ENCODE results near the gene LRRC49. TPM values are rescaled to one million over a fixed set of nuclear protein-coding genes. Genes with fewer than 3 reads are reported as not detected.

The LRRC49 gene
- total and polyA plus RNA-seq, 2 donors: 3.2 to 5.7 TPM

DNA sequence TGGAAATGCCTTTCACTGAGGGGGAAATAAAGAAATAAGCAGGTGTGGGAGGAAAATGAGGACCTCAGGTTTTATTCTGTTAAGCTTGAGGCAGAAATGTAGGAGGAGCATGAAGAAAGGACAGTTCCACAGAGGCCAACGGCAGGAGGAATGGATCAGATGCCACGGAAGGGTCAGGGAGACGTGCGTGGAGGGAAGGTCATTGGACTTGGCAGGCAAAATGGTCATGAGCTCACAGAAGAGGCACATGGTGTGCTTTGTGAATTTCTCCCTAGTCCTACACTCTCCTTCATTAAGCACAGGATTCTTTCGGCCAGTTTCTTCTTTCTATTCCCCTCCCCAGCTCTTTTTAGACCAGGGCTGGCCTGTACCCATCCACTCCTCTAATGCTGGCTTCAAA lies 190.2 kb downstream of the LRRC49 start:
- H3K27me3 ChIP-seq (ENCODE audit: control insufficient read depth in 2 of 2, insufficient read depth in 1 of 2, low read length in 1 of 2): no peaks in the 10 kb centered on the region
- WGBS: 97% methylated on average over 5 of the region's 5 CpGs
- H3K4me3 ChIP-seq (ENCODE audit: low read length in 2 of 2): no peak overlapping the region
- no peaks in the 10 kb centered on the region for H3K36me3 ChIP-seq (ENCODE audit: control insufficient read depth in 2 of 2, insufficient read depth in 2 of 2, low read length in 1 of 2)
- no peaks in the 10 kb centered on the region for H3K9me3 ChIP-seq (ENCODE audit: control insufficient read depth in 2 of 2, insufficient read depth in 1 of 2, low read length in 1 of 2)
- no peak overlapping the region for H3K27ac ChIP-seq (ENCODE audit: low read depth in 1 of 2, low read length in 1 of 2)
- DNase-seq (ENCODE audit: low read depth in 6 of 9, low spot score in 9 of 9): no peak
- no peaks in the 10 kb centered on the region for H3K4me1 ChIP-seq (ENCODE audit: control insufficient read depth in 2 of 2, insufficient read depth in 2 of 2, low read length in 2 of 2)

GRCh38 chr15:71083349-71083748 lies 190.7 kb downstream of the LRRC49 start:
- Histone ChIP-seq H3K4me1 (ENCODE audit: control insufficient read depth in 2 of 2, insufficient read depth in 2 of 2, low read length in 2 of 2) (no peaks in the 10 kb centered on the region), H3K27me3 (ENCODE audit: control insufficient read depth in 2 of 2, insufficient read depth in 1 of 2, low read length in 1 of 2) (no peaks in the 10 kb centered on the region), H3K36me3 (ENCODE audit: control insufficient read depth in 2 of 2, insufficient read depth in 2 of 2, low read length in 1 of 2) (no peaks in the 10 kb centered on the region), H3K9me3 (ENCODE audit: control insufficient read depth in 2 of 2, insufficient read depth in 1 of 2, low read length in 1 of 2) (no peaks in the 10 kb centered on the region), H3K27ac (ENCODE audit: low read depth in 1 of 2, low read length in 1 of 2) (no peak overlapping the region), H3K4me3 (ENCODE audit: low read length in 2 of 2) (no peak overlapping the region)
- no peak for DNase-seq (ENCODE audit: low read depth in 6 of 9, low spot score in 9 of 9)
- 90% methylated on average over 5 of the region's 5 CpGs for WGBS

DNA sequence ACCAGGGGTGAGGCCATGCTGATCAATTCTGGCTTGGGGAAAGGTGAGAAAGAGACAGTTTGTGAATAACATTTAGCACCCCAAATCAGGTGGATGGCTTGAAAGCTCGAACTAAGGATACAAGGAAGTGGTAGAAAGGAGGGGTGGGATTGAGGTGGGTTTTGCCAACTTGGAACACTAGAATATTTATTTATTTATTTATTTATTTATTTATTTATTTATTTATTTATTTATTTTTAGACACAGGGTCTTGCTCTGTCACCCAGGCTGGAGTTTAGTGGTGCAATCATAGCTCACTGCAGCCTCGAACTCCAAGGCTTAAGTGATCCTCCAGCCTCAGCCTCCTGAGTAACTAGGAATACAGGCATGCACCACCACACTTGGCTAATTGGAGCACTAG lies 191.6 kb downstream of the LRRC49 start:
- H3K9me3 ChIP-seq (ENCODE audit: control insufficient read depth in 2 of 2, insufficient read depth in 1 of 2, low read length in 1 of 2): no peaks in the 10 kb centered on the region
- H3K36me3 ChIP-seq (ENCODE audit: control insufficient read depth in 2 of 2, insufficient read depth in 2 of 2, low read length in 1 of 2): no peaks in the 10 kb centered on the region
- H3K27ac ChIP-seq (ENCODE audit: low read depth in 1 of 2, low read length in 1 of 2): no peak overlapping the region
- DNase-seq (ENCODE audit: low read depth in 6 of 9, low spot score in 9 of 9): no peak
- no peaks in the 10 kb centered on the region for H3K4me1 ChIP-seq (ENCODE audit: control insufficient read depth in 2 of 2, insufficient read depth in 2 of 2, low read length in 2 of 2)
- no peak overlapping the region for H3K4me3 ChIP-seq (ENCODE audit: low read length in 2 of 2)
- 94% methylated on average over 2 of the region's 2 CpGs for WGBS
- H3K27me3 ChIP-seq (ENCODE audit: control insufficient read depth in 2 of 2, insufficient read depth in 1 of 2, low read length in 1 of 2): no peaks in the 10 kb centered on the region

GRCh38 chr15:71085809-71086208 lies 193.2 kb downstream of the LRRC49 start:
- Histone ChIP-seq H3K27me3 (ENCODE audit: control insufficient read depth in 2 of 2, insufficient read depth in 1 of 2, low read length in 1 of 2) (no peaks in the 10 kb centered on the region), H3K36me3 (ENCODE audit: control insufficient read depth in 2 of 2, insufficient read depth in 2 of 2, low read length in 1 of 2) (no peaks in the 10 kb centered on the region), H3K4me3 (ENCODE audit: low read length in 2 of 2) (no peak overlapping the region), H3K27ac (ENCODE audit: low read depth in 1 of 2, low read length in 1 of 2) (no peak overlapping the region), H3K4me1 (ENCODE audit: control insufficient read depth in 2 of 2, insufficient read depth in 2 of 2, low read length in 2 of 2) (no peaks in the 10 kb centered on the region), H3K9me3 (ENCODE audit: control insufficient read depth in 2 of 2, insufficient read depth in 1 of 2, low read length in 1 of 2) (no peaks in the 10 kb centered on the region)
- no peak for DNase-seq (ENCODE audit: low read depth in 6 of 9, low spot score in 9 of 9)
- WGBS: 67% methylated on average over 3 of the region's 3 CpGs

- Histone ChIP-seq H3K36me3 (ENCODE audit: control insufficient read depth in 2 of 2, insufficient read depth in 2 of 2, low read length in 1 of 2) (no peaks in the 10 kb centered on the region), H3K4me3 (ENCODE audit: low read length in 2 of 2) (no peak overlapping the region), H3K9me3 (ENCODE audit: control insufficient read depth in 2 of 2, insufficient read depth in 1 of 2, low read length in 1 of 2) (no peaks in the 10 kb centered on the region), H3K27ac (ENCODE audit: low read depth in 1 of 2, low read length in 1 of 2) (no peak overlapping the region), H3K4me1 (ENCODE audit: control insufficient read depth in 2 of 2, insufficient read depth in 2 of 2, low read length in 2 of 2) (no peaks in the 10 kb centered on the region), H3K27me3 (ENCODE audit: control insufficient read depth in 2 of 2, insufficient read depth in 1 of 2, low read length in 1 of 2) (no peaks in the 10 kb centered on the region)
- no peak for DNase-seq (ENCODE audit: low read depth in 6 of 9, low spot score in 9 of 9)
Observed at GRCh38 chr15:71088155-71088554, 195.5 kb downstream of the LRRC49 start.

GRCh38 chr15:71088683-71089082 lies 196.1 kb downstream of the LRRC49 start:
- Histone ChIP-seq H3K27me3 (ENCODE audit: control insufficient read depth in 2 of 2, insufficient read depth in 1 of 2, low read length in 1 of 2) (no peaks in the 10 kb centered on the region), H3K27ac (ENCODE audit: low read depth in 1 of 2, low read length in 1 of 2) (no peak overlapping the region), H3K4me3 (ENCODE audit: low read length in 2 of 2) (no peak overlapping the region), H3K36me3 (ENCODE audit: control insufficient read depth in 2 of 2, insufficient read depth in 2 of 2, low read length in 1 of 2) (no peaks in the 10 kb centered on the region), H3K9me3 (ENCODE audit: control insufficient read depth in 2 of 2, insufficient read depth in 1 of 2, low read length in 1 of 2) (no peaks in the 10 kb centered on the region), H3K4me1 (ENCODE audit: control insufficient read depth in 2 of 2, insufficient read depth in 2 of 2, low read length in 2 of 2) (no peaks in the 10 kb centered on the region)
- no peak for DNase-seq (ENCODE audit: low read depth in 6 of 9, low spot score in 9 of 9)
- WGBS: 98% methylated on average over 1 of the region's 1 CpG

DNA sequence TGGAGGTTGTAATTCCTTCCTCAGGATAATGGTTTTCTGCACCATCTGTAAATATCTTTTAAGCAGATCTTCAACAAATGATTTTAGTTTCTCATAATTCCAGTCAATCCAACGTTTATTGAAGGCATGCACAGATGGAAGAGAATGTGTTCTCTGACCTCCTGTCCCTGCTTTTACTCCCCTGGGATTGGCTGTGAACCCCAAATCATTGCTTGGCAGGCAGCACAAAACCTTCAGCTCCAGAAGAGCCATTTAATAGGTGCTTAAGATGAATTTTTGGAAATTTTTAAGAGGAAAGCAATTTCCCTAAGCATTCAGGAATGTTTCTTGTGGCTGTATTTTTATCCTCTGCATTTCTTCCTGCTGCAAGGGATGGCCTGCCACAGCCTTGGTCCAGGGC lies 197.2 kb downstream of the LRRC49 start:
- H3K9me3 ChIP-seq (ENCODE audit: control insufficient read depth in 2 of 2, insufficient read depth in 1 of 2, low read length in 1 of 2): no peaks in the 10 kb centered on the region
- 86% methylated on average over 1 of the region's 1 CpG for WGBS

GRCh38 chr15:71091601-71092000 lies 199.0 kb downstream of the LRRC49 start:
- no peaks in the 10 kb centered on the region for H3K27me3 ChIP-seq (ENCODE audit: control insufficient read depth in 2 of 2, insufficient read depth in 1 of 2, low read length in 1 of 2)
- no peaks in the 10 kb centered on the region for H3K9me3 ChIP-seq (ENCODE audit: control insufficient read depth in 2 of 2, insufficient read depth in 1 of 2, low read length in 1 of 2)
- H3K36me3 ChIP-seq (ENCODE audit: control insufficient read depth in 2 of 2, insufficient read depth in 2 of 2, low read length in 1 of 2): no peaks in the 10 kb centered on the region
- DNase-seq (ENCODE audit: low read depth in 6 of 9, low spot score in 9 of 9): no peak
- H3K4me1 ChIP-seq (ENCODE audit: control insufficient read depth in 2 of 2, insufficient read depth in 2 of 2, low read length in 2 of 2): no peaks in the 10 kb centered on the region
- no peak overlapping the region for H3K27ac ChIP-seq (ENCODE audit: low read depth in 1 of 2, low read length in 1 of 2)
- WGBS: 86% methylated on average over 1 of the region's 1 CpG
- H3K4me3 ChIP-seq (ENCODE audit: low read length in 2 of 2): no peak overlapping the region

More for the DNA sequence above, 197.2 kb downstream of the LRRC49 start:
- DNase-seq (ENCODE audit: low read depth in 6 of 9, low spot score in 9 of 9): no peak
- H3K36me3 ChIP-seq (ENCODE audit: control insufficient read depth in 2 of 2, insufficient read depth in 2 of 2, low read length in 1 of 2): no peaks in the 10 kb centered on the region
- no peaks in the 10 kb centered on the region for H3K4me1 ChIP-seq (ENCODE audit: control insufficient read depth in 2 of 2, insufficient read depth in 2 of 2, low read length in 2 of 2)
- H3K4me3 ChIP-seq (ENCODE audit: low read length in 2 of 2): no peak overlapping the region
- H3K27ac ChIP-seq (ENCODE audit: low read depth in 1 of 2, low read length in 1 of 2): no peak overlapping the region
- no peaks in the 10 kb centered on the region for H3K27me3 ChIP-seq (ENCODE audit: control insufficient read depth in 2 of 2, insufficient read depth in 1 of 2, low read length in 1 of 2)

DNA sequence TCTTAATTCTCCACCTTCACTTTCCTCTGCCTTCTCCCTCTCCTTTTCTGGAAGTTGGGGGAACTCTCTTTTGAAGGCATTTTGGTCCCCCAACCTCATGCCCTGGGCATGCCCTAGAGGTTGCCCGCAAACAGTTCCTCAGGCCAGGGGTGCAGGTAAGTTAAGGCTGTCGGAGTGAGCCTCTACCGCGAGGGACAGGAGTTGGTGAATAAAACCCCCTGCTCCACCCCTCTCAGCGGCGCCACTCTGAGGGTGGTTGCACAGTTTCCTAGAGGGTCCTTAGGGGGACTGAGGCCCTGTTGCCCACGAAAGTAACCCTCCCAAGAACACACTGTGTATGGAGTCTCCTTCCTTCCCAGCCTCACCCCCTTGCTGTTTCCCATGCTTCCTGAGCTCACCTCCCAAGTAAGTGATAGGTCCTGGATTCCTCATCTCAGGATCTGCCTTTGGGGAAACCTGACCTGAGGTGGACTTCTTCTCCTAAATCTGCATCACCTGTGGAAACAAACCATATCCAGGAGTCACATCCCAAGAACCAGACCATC lies 199.5 kb downstream of the LRRC49 start:
- DNase-seq (ENCODE audit: low read depth in 6 of 9, low spot score in 9 of 9): no peak
- Histone ChIP-seq H3K4me1 (ENCODE audit: control insufficient read depth in 2 of 2, insufficient read depth in 2 of 2, low read length in 2 of 2) (no peaks in the 10 kb centered on the region), H3K27ac (ENCODE audit: low read depth in 1 of 2, low read length in 1 of 2) (no peak overlapping the region), H3K4me3 (ENCODE audit: low read length in 2 of 2) (no peak overlapping the region), H3K36me3 (ENCODE audit: control insufficient read depth in 2 of 2, insufficient read depth in 2 of 2, low read length in 1 of 2) (no peaks in the 10 kb centered on the region), H3K9me3 (ENCODE audit: control insufficient read depth in 2 of 2, insufficient read depth in 1 of 2, low read length in 1 of 2) (no peaks in the 10 kb centered on the region), H3K27me3 (ENCODE audit: control insufficient read depth in 2 of 2, insufficient read depth in 1 of 2, low read length in 1 of 2) (no peaks in the 10 kb centered on the region)
- WGBS: 90% methylated on average over 7 of the region's 7 CpGs
